ENCODE data around the gene GDI2. TPM values are rescaled to one million over a fixed set of nuclear protein-coding genes. Genes with fewer than 3 reads are reported as not detected.
A peak's percentile ranks its signal among the peaks of the same experiment; 100 is the strongest.

Gene GDI2
- total RNA-seq, 1 donor from 2014 or later, result 229 TPM

- Mint-ChIP-seq H3K4me1 (ENCODE audit: unreplicated experiment) (no peaks in the 10 kb centered on the region), H3K27ac (ENCODE audit: unreplicated experiment) (no peak overlapping the region)
Observed at GRCh38 chr10:5833814-5834213, 20.6 kb upstream of the GDI2 start.

GRCh38 chr10:5832946-5833345 lies 19.7 kb upstream of the GDI2 start:
- Mint-ChIP-seq H3K36me3 (ENCODE audit: unreplicated experiment) (no peaks in the 10 kb centered on the region), H3K4me1 (ENCODE audit: unreplicated experiment) (no peaks in the 10 kb centered on the region), H3K27ac (ENCODE audit: unreplicated experiment) (no peak overlapping the region), H3K4me3 (ENCODE audit: unreplicated experiment) (no peak overlapping the region), H3K27me3 (ENCODE audit: unreplicated experiment) (no peaks in the 10 kb centered on the region), H3K9me3 (ENCODE audit: unreplicated experiment) (no peaks in the 10 kb centered on the region)
- no peak for DNase-seq (ENCODE audit: extremely low spot score, unreplicated experiment)
- TF ChIP-seq CTCF (IDR thresholded peaks at IDR 0.05), result no peak

More at GRCh38 chr10:5833814-5834213, 20.6 kb upstream of the GDI2 start:
- TF ChIP-seq CTCF (IDR thresholded peaks at IDR 0.05), result no peak
- H3K4me3 Mint-ChIP-seq (ENCODE audit: unreplicated experiment), result no peak overlapping the region
- no peaks in the 10 kb centered on the region for H3K36me3 Mint-ChIP-seq (ENCODE audit: unreplicated experiment)
- DNase-seq (ENCODE audit: extremely low spot score, unreplicated experiment), result no peak
- no peaks in the 10 kb centered on the region for H3K9me3 Mint-ChIP-seq (ENCODE audit: unreplicated experiment)
- no peaks in the 10 kb centered on the region for H3K27me3 Mint-ChIP-seq (ENCODE audit: unreplicated experiment)

- no peaks in the 10 kb centered on the region for H3K27me3 Mint-ChIP-seq (ENCODE audit: unreplicated experiment)
- no peak overlapping the region for H3K27ac Mint-ChIP-seq (ENCODE audit: unreplicated experiment)
- no peak for DNase-seq (ENCODE audit: extremely low spot score, unreplicated experiment)
- no peak for TF ChIP-seq CTCF (IDR thresholded peaks at IDR 0.05)
- H3K4me1 Mint-ChIP-seq (ENCODE audit: unreplicated experiment), result no peaks in the 10 kb centered on the region
- H3K36me3 Mint-ChIP-seq (ENCODE audit: unreplicated experiment), result no peaks in the 10 kb centered on the region
- no peak overlapping the region for H3K4me3 Mint-ChIP-seq (ENCODE audit: unreplicated experiment)
- H3K9me3 Mint-ChIP-seq (ENCODE audit: unreplicated experiment), result no peaks in the 10 kb centered on the region
Observed at GRCh38 chr10:5831446-5831782, 18.2 kb upstream of the GDI2 start.

GRCh38 chr10:5830629-5831445 lies 17.6 kb upstream of the GDI2 start:
- H3K9me3 Mint-ChIP-seq (ENCODE audit: unreplicated experiment), result no peaks in the 10 kb centered on the region
- no peaks in the 10 kb centered on the region for H3K4me1 Mint-ChIP-seq (ENCODE audit: unreplicated experiment)
- peak; percentile 75 for DNase-seq (ENCODE audit: extremely low spot score, unreplicated experiment)
- H3K27ac Mint-ChIP-seq (ENCODE audit: unreplicated experiment), result no peak overlapping the region
- no peak overlapping the region for H3K4me3 Mint-ChIP-seq (ENCODE audit: unreplicated experiment)
- TF ChIP-seq CTCF (IDR thresholded peaks at IDR 0.05), result no peak
- no peaks in the 10 kb centered on the region for H3K36me3 Mint-ChIP-seq (ENCODE audit: unreplicated experiment)
- no peaks in the 10 kb centered on the region for H3K27me3 Mint-ChIP-seq (ENCODE audit: unreplicated experiment)

- H3K4me1 Mint-ChIP-seq (ENCODE audit: unreplicated experiment), result no peaks in the 10 kb centered on the region
- no peak overlapping the region for H3K4me3 Mint-ChIP-seq (ENCODE audit: unreplicated experiment)
- DNase-seq (ENCODE audit: extremely low spot score, unreplicated experiment), result no peak
- no peak for TF ChIP-seq CTCF (IDR thresholded peaks at IDR 0.05)
- H3K27me3 Mint-ChIP-seq (ENCODE audit: unreplicated experiment), result no peaks in the 10 kb centered on the region
- H3K36me3 Mint-ChIP-seq (ENCODE audit: unreplicated experiment), result no peaks in the 10 kb centered on the region
- no peaks in the 10 kb centered on the region for H3K9me3 Mint-ChIP-seq (ENCODE audit: unreplicated experiment)
- no peak overlapping the region for H3K27ac Mint-ChIP-seq (ENCODE audit: unreplicated experiment)
Observed at GRCh38 chr10:5829267-5829666, 16.0 kb upstream of the GDI2 start.
